ENCODE data around the gene KIF11.
"Not testable (repeated sequence)": the region's sequence is repeated elsewhere in the genome, so short reads cannot be mapped to it uniquely, and the experiment has no call there.

The KIF11 gene

GRCh38 chr10:92590623-92591549 lies 2.0 kb upstream of the KIF11 start:
- no peak for DNase-seq (ENCODE audit: low read depth in 2 of 2, low spot score in 1 of 2)

DNA sequence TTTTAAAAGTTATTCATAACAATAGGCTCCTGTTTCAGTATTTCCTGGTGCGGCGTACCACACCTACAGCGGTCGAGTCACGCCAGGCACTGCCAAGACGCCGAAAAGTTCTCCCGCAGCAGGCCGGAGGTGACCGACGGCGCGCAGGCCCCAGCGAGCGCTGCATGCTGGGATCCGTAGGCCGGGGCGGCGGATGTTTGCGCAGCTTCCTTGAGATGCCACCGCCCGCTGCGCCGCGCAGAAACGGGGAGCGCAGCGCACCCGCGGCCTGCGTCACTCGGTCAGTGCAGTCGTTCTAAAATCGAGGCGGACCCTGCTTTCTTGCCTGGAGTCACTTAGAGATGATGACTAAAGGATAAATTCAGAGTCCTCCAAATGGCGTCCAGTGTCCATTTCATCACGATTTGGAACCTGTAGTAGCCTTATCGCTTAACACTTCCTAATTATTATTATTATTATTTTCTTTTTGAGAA lies 1.3 kb upstream of the KIF11 start:
- DNase-seq (ENCODE audit: low read depth in 2 of 2, low spot score in 1 of 2) = peak; percentile 60 to 82

GRCh38 chr10:92593619-92594588 lies 974 bp downstream of the KIF11 start:
- DNase-seq (ENCODE audit: low read depth in 2 of 2, low spot score in 1 of 2) = no peak

GRCh38 chr10:92595505-92595904 lies 2.6 kb downstream of the KIF11 start:
- no peak for DNase-seq (ENCODE audit: low read depth in 2 of 2, low spot score in 1 of 2)

DNA sequence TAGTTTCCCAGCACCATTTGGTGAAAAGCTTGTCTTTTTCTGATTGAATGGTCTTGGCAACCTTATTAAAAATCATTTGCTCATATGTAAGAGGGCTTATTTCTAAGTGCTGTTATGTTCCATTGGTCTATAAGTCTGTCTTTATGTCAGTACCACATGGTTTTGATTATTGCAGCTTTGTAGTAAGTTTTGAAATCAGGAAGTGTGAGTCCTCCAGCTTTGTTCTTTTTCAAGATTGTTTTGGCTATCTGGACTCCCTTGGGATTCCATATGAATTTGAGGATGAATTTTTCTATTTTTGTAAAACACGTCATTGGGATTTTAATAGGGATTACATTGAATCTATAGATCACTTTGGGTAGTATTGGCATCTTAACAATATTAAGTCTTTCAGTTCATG lies 5.4 kb downstream of the KIF11 start:
- no peak for DNase-seq (ENCODE audit: low read depth in 2 of 2, low spot score in 1 of 2)

DNA sequence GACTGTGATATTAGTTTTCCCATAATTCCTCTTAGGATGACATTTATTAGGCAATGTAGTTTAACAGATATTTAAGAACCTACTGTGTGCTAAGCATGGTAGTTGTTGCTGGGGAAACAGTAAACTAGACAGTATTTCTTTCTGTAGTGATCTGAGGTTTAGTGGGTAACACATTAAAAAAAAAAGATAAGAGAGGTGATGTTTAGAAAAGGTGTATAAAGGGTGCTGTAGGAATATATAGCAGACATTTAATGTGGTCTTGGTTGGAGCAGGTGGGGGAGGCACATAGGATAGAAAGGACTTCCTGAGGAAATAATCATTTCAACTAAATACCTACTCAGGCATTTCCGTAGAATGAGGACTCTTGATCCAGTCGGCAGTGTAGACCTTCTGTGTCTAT lies 11.9 kb downstream of the KIF11 start:
- DNase-seq (ENCODE audit: low read depth in 2 of 2, low spot score in 1 of 2) = no peak

DNA sequence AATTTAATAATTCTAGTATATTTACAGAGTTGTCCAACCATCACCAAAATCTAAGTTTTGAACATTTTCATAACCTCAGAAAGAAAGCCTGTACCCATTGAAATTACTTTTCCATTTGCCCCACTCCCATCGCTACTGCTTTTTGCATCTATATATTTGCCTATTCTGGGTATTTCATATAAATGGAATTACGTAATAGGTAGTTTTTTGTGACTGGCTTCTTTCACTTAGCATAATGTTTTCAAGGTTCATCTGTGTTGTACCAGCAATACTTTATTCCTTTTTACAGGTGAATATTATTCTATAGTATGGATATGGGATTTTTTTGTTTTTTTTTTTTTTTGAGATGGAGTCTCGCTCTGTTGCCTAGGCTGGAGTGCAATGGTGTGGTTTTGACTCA lies 22.6 kb downstream of the KIF11 start:
- DNase-seq (ENCODE audit: low read depth in 2 of 2, low spot score in 1 of 2) = no peak

DNA sequence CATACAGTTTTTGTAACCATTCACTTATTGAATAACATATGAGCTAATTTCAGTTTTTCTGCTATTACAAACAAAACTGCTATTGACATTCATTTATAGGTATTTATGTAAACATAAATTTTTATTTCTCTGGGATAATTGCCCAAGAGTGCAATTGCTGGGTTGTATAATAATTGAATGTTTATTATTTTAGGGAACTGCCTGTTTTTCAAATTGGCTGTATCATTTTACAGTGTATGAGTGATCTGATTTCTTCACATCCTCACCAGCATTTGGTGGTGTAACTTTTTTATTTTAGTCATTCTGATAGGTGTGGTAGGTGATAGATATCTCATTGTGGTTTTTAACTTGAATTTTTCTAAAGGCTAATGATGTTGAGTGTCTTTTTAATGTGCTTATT lies 26.4 kb downstream of the KIF11 start:
- DNase-seq (ENCODE audit: low read depth in 2 of 2, low spot score in 1 of 2) = no peak

GRCh38 chr10:92627845-92628480 lies 35.0 kb downstream of the KIF11 start:
- DNase-seq (ENCODE audit: low read depth in 2 of 2, low spot score in 1 of 2) = no peak

DNA sequence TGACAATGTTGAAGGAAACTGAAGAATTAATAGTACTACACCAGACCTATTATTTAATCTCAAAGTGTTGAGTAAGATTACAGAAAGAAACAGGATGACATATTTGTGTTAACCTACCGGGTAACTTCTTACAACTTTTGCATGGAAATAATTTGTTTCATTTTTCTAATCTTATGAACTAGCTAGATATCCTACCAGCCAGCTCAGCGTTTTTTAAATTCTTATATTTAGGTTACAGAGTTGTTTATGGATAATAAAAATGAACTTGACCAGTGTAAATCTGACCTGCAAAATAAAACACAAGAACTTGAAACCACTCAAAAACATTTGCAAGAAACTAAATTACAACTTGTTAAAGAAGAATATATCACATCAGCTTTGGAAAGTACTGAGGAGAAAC lies 37.0 kb downstream of the KIF11 start:
- DNase-seq (ENCODE audit: low read depth in 2 of 2, low spot score in 1 of 2) = no peak

GRCh38 chr10:92638037-92638436 lies 45.1 kb downstream of the KIF11 start:
- DNase-seq (ENCODE audit: low read depth in 2 of 2, low spot score in 1 of 2) = no peak

DNA sequence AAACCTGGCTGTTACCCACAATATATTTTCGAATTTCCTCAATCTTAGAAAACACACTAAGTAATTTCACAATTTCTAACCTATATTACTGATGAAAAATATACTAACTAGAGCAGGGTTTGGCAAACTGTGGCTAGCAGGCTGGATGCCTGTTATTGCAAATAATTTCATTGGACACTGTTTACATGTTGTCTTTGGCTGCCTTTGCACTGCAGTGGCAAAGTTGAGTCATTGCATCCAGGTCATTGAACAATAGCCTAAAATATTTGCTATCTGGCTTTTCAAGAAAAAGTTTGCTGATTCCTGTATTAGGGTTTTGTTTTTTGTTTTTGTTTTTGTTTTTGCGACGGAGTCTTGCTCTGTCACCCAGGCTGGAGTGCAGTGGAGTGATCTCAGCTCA lies 47.2 kb downstream of the KIF11 start:
- DNase-seq (ENCODE audit: low read depth in 2 of 2, low spot score in 1 of 2) = no peak

GRCh38 chr10:92641492-92641891 lies 48.6 kb downstream of the KIF11 start:
- no peak for DNase-seq (ENCODE audit: low read depth in 2 of 2, low spot score in 1 of 2)

DNA sequence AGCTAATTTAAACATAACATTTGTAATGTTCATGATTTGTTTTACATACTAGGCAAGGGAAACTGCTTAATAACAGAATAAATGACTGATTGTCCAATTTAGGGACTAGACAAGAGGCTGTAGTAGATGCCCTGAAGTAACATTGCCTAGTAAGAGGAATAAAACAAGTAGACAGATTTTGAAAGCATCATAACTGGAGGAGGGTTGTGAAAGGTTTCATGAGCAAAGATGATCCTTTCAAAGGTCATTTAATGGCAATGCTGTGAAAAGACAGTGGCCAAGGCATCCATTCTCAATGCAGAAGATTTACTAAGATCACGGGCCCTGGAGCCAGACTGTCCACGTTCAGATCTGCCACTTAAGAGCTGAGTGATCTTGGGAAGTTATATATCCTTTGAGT lies 52.0 kb downstream of the KIF11 start:
- no peak for DNase-seq (ENCODE audit: low read depth in 2 of 2, low spot score in 1 of 2)

DNA sequence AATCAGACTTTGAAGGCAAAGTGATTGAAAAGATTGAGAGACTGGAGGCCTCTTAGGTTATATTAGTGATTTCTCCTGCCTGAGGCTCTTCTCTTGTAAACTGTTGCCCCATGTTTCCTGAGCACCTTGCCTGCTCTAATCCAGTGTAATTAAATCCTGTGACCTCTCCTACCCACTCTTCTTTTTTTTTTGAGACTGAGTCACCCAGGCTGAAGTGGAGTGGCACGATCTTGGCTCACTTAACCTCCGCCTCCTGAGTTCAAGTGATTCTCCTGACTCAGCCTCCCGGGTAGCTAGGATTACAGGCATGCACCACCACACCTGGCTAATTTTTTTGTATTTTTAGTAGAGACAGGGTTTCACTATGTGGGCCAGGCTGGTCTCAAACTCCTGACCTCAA lies 57.9 kb downstream of the KIF11 start:
- not testable (repeated sequence) for DNase-seq (ENCODE audit: low read depth in 2 of 2, low spot score in 1 of 2)

DNA sequence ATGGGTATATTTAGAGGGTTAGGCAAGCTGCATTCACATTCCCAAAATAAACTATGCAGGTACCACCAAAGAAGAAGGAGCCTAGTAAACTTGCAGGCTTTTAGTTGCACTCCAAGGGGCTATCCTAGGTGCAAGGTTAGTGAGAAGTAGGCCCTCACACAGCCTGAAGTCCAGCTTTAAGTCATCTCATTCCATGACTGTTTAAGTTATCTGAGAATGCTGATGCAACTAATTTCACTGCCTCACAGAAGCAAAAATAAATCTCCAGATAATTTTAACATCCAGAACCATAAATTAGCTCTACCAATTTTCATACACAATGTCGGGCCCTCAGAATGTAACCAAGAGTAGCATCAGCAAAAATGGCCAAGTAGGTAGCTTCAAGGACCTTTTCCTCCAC lies 62.5 kb downstream of the KIF11 start:
- DNase-seq (ENCODE audit: low read depth in 2 of 2, low spot score in 1 of 2) = no peak

DNA sequence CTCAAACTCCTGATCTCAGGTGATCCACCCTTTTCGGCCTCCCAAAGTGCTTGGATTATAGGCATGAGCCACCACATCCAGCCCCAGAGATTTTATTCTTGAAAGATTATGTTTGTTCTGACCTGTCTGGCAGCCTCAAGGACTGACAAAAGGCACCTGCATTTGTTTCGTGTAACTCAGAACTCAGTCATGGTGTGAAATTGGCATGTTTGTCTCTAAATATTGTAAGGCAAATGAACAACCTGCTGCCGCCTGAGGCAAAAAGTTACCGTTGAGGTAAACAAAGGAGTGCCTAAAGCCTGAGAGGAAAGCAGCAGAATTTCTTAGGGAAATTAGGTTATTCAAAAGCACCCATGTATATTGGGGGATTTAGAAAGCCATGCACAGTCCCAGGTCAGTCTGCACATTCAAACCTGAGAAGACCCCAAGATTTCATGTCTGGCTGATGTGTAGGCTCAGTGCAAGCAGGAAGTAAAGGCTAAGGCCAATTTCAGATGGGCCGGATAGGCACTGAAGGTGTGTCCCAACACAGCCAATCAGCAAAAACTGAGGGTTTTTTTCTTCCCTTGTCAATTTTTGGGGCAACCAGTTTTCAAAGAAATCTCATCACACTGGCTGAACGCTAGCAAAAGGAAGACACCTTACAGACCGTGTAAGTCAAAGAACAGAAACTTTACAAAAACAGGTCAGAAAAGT lies 63.5 kb downstream of the KIF11 start:
- no peak for DNase-seq (ENCODE audit: low read depth in 2 of 2, low spot score in 1 of 2)

GRCh38 chr10:92657024-92657423 lies 64.1 kb downstream of the KIF11 start:
- no peak for DNase-seq (ENCODE audit: low read depth in 2 of 2, low spot score in 1 of 2)

DNA sequence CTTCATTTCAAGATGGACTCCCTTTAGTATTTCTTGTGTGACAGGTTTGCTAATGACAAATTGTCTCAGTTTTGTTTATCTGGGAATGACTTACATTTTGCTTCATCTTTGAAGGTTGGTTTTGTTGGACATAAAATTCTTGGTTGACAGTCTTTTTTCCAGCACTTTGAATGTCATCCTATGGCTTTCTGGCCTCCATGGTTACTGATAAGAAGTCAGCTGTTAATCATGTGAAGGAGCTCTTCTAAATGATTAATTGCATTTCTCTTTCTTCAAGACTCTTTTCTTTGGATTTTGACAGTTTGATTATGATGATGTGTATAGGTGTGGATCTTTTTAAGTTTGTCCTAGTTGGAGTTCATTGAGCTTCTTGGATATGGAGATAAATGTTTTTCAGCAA lies 69.9 kb downstream of the KIF11 start:
- no peak for DNase-seq (ENCODE audit: low read depth in 2 of 2, low spot score in 1 of 2)

DNA sequence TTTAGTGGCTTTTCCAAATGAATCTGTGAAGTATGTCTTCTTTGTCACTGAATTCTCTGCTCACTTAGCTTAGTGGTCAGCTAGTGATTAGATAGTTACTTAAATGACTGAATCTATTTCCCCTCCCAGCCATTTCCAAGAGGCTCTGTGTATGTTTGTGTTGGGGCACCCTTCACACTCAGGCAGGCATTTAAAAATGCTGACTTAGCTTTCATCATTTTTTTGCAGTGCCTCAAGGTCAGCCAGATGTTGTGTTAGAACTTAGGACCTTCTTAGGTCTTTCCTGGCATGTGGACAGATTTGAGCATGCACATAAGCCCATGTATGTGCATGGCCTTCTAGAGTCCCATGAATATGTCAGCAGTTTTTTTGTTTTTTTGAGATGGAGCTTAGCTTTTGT lies 71.4 kb downstream of the KIF11 start:
- DNase-seq (ENCODE audit: low read depth in 2 of 2, low spot score in 1 of 2) = no peak

DNA sequence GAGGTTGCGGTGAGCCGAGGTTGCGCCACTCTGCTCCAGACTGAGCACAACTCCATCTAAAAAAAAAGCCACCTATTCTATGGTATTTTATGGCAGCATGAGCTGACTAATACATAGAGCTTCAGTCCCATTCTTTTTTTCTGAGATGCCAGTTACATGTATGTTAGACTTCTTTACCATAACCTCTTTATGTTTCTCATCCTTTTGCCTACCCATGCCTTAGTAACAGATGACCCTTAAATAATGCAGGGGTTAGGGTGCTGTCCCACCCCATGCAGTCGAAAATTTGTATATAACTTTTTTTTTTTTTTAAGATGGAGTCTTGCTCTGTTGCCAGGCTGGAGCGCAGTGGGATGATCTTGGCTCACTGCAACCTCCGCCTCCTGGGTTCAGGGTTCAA lies 74.1 kb downstream of the KIF11 start:
- DNase-seq (ENCODE audit: low read depth in 2 of 2, low spot score in 1 of 2) = no peak

Data from stimulated activated CD8-positive, alpha-beta memory T cell treated with anti-CD3 and anti-CD28 coated beads, Interleukin-4, amount 100 ng/mL, for 1 hour (primary cell).